WI38 (cell line): ENCODE measurements around the gene SLC7A8.

Experiments used
- H3K4me3 ChIP-seq: 2 replicates; pipeline ENCODE4 v1.5.1; 2011; ENCODE audit warnings: low read depth, mild to moderate bottlenecking, control low read depth, low read length
- TF ChIP-seq, protein P1 (sequence below): IDR thresholded peaks from 2 replicates; pipeline ENCODE4 v1.5.1; 2012; ENCODE audit warnings: low read depth, mild to moderate bottlenecking, control low read depth, low read length

SLC7A8 gene

GRCh38 chr14:23146351-23146910 lies 37.0 kb downstream of the SLC7A8 start:
- TF ChIP-seq, protein P1, sequence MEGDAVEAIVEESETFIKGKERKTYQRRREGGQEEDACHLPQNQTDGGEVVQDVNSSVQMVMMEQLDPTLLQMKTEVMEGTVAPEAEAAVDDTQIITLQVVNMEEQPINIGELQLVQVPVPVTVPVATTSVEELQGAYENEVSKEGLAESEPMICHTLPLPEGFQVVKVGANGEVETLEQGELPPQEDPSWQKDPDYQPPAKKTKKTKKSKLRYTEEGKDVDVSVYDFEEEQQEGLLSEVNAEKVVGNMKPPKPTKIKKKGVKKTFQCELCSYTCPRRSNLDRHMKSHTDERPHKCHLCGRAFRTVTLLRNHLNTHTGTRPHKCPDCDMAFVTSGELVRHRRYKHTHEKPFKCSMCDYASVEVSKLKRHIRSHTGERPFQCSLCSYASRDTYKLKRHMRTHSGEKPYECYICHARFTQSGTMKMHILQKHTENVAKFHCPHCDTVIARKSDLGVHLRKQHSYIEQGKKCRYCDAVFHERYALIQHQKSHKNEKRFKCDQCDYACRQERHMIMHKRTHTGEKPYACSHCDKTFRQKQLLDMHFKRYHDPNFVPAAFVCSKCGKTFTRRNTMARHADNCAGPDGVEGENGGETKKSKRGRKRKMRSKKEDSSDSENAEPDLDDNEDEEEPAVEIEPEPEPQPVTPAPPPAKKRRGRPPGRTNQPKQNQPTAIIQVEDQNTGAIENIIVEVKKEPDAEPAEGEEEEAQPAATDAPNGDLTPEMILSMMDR, result no peak
- H3K4me3 ChIP-seq, result no peak overlapping the region

DNA sequence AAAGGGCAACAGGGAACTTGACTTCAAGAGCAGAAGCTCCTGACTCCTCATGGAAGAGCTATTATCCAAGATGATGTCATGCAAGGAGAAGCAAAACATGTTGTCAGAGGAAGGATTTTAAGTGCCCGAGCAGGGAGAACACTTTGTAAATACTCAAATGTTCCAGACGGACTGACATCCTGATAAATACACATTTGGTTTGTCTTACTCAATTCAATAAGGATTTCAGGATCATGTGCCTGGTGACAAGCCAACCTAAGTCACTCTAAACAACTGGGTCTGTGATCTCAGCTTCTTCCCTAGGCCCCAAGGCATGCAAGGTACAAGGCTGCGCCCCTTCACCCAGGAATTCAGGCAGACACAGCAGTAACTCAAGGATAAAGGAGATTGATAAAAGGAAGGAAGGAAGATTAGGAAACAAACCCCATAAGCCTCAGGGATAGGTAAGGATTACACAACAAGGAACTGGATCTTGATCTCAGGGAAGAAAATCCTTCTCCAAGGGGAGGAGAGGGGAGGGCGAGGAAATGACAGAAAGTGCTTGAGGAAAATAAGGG lies 37.6 kb downstream of the SLC7A8 start:
- H3K4me3 ChIP-seq, result no peak overlapping the region
- TF ChIP-seq, protein P1, result no peak

- H3K4me3 ChIP-seq, result no peak overlapping the region
- TF ChIP-seq, protein P1, result no peak
Observed at GRCh38 chr14:23143911-23144310, 39.5 kb downstream of the SLC7A8 start.

- TF ChIP-seq, protein P1, result no peak
- no peak overlapping the region for H3K4me3 ChIP-seq
Observed at GRCh38 chr14:23142826-23143225, 40.6 kb downstream of the SLC7A8 start.

DNA sequence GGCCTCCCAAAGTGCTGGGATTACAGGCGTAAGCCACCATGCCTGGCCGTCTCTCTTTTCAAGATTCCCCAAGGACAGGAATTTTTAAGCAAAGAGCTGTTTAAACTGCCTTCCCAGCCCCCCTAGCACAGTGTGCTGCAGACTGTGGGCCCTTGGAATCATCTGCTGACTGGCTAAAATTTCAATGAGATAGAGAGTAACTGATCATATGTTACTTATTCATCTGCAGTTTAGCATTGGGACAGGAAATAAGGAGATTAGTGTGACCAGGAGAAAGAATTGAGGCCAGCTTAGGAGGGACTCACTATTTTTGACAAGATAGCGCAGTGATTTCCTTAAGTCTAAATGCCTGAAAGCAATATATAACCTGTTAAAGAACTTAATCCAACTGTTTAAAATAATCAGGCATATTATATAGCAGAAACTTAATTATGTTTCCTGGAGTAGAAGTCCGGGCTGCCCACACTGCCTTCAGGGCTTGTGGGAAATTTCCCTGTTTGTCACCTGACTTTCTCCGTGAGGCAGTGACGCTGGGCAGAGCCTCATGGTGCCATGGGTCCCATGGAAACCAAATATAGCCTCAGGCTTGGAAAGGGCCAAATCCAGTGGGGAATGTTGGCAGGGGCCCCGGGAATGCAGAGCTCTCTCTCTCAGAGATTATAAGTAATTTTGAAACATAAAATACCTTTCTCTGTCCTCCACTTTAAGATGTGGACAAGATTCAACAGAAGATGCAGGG lies 41.6 kb downstream of the SLC7A8 start:
- H3K4me3 ChIP-seq, result no peak overlapping the region
- TF ChIP-seq, protein P1, result no peak

DNA sequence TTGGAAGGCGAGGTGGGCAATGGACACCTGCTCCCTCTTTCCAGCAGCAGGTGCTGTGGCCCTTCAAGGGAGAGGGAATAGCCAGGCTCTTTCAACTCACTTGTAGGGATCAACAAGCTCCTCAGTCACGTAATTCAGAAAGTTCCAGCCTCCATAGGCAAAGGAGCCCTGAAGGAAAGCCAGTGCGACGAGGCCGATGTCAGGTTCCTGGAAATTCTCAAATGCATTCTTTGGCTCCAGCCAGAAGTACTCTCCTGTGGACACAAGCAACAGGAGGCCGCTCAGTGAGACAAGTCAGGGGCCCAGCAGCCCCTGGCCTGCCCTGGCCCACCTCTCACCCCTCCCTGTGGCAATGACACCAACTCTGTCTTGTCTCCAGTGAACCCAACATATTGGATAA lies 43.1 kb downstream of the SLC7A8 start:
- no peak overlapping the region for H3K4me3 ChIP-seq
- TF ChIP-seq, protein P1, result no peak

- TF ChIP-seq, protein P1, result no peak
- no peak overlapping the region for H3K4me3 ChIP-seq
Observed at GRCh38 chr14:23139874-23140273, 43.6 kb downstream of the SLC7A8 start.
